Ovary (tissue), 3 donors: ENCODE results near the gene TEX101.

Source experiments
- EP300 ChIP-seq: sonication (generic); formaldehyde crosslinking; IDR thresholded peaks from one replicate; pipeline ENCODE4 v1.6.1; 2017; ENCODE audit warnings: antibody characterized with exemption
- POLR2A ChIP-seq: fragments of 450-650 bp; IDR thresholded peaks from one replicate; pipeline ENCODE4 v1.6.1; 2017; ENCODE audit warnings: antibody characterized with exemption, mild to moderate bottlenecking, moderate library complexity
- TF ChIP-seq, protein P1 (sequence below), 3 donors: fragments of 450-650 bp in 2 of 3; fragments of 200-600 bp in 1 of 3; IDR thresholded peaks; one replicate each; pipeline versions ENCODE4 v1.5.1 to v1.8.0; 2016 to 2022; ENCODE audit warnings: antibody characterized with exemption in 3 of 3, mild to moderate bottlenecking in 1 of 3
- donor health status: DM: no; HTN: no; CAD: no.

DNA sequence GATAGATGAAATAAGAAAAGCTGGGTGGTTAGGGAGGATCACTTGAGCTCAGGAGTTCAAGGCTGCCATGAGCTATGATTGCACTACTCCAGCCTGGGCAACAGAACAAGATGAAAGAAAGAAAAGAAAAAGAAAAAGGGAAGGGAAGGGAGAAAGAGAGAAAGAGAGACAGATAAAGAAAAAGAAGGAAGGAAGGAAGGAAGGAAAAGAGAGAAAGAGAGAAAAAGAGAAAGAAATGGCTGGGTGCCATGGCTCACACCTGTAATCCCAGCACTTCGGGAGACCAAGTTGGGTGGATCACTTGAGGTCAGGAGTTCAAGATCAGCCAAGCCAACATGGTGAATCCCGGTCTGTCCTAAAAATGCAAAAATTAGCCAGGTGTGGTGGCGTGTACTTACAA is 21.1 kb downstream of the TEX101 start:
- TF ChIP-seq, protein P1, sequence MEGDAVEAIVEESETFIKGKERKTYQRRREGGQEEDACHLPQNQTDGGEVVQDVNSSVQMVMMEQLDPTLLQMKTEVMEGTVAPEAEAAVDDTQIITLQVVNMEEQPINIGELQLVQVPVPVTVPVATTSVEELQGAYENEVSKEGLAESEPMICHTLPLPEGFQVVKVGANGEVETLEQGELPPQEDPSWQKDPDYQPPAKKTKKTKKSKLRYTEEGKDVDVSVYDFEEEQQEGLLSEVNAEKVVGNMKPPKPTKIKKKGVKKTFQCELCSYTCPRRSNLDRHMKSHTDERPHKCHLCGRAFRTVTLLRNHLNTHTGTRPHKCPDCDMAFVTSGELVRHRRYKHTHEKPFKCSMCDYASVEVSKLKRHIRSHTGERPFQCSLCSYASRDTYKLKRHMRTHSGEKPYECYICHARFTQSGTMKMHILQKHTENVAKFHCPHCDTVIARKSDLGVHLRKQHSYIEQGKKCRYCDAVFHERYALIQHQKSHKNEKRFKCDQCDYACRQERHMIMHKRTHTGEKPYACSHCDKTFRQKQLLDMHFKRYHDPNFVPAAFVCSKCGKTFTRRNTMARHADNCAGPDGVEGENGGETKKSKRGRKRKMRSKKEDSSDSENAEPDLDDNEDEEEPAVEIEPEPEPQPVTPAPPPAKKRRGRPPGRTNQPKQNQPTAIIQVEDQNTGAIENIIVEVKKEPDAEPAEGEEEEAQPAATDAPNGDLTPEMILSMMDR (IDR thresholded peaks at IDR 0.05): no peak
- no peak for TF ChIP-seq EP300
- TF ChIP-seq POLR2A: no peak
